GM20000 (cell line): ENCODE results near the gene STX4.

Experiments
- DNase-seq: peaks from one replicate; pipeline ENCODE4 v3.0.0; 2012; ENCODE audit warnings: low spot score
- CTCF ChIP-seq: IDR thresholded peaks from 2 replicates; pipeline ENCODE4 v1.5.1; 2012; ENCODE audit warnings: mild to moderate bottlenecking, control low read depth; ENCODE audit errors: extremely low read depth, missing control alignments

STX4 gene

GRCh38 chr16:30987581-30988190 lies 45.7 kb upstream of the STX4 start:
- TF ChIP-seq CTCF, result no peak

GRCh38 chr16:30989469-30990047 lies 43.8 kb upstream of the STX4 start:
- no peak for TF ChIP-seq CTCF

More at GRCh38 chr16:30987581-30988190, 45.7 kb upstream of the STX4 start:
- no peak for DNase-seq

GRCh38 chr16:30990105-30990504 lies 43.3 kb upstream of the STX4 start:
- no peak for TF ChIP-seq CTCF

More at GRCh38 chr16:30989469-30990047, 43.8 kb upstream of the STX4 start:
- DNase-seq, result no peak

GRCh38 chr16:30991052-30991451 lies 42.3 kb upstream of the STX4 start:
- TF ChIP-seq CTCF, result no peak
- DNase-seq, result no peak

More at GRCh38 chr16:30990105-30990504, 43.3 kb upstream of the STX4 start:
- DNase-seq, result no peak

GRCh38 chr16:30992276-30992780 lies 41.0 kb upstream of the STX4 start:
- no peak for DNase-seq

GRCh38 chr16:30992931-30993816 lies 40.2 kb upstream of the STX4 start:
- TF ChIP-seq CTCF, result no peak
- no peak for DNase-seq

More at GRCh38 chr16:30992276-30992780, 41.0 kb upstream of the STX4 start:
- TF ChIP-seq CTCF, result no peak

- TF ChIP-seq CTCF, result no peak
- no peak for DNase-seq
These were observed 37.4 kb upstream of the STX4 start for GRCh38 chr16:30995927-30996323.
